OCI-LY1 (cell line): Measurements from ENCODE around the gene CD3G.

Source experiments
- EZH2 ChIP-seq: fragments of 200-600 bp; sonication (generic), shearing (Covaris generic); IDR thresholded peaks from 2 replicates; pipeline ENCODE4 v1.8.0; 2017; ENCODE audit warnings: borderline replicate concordance, mixed run types, mild to moderate bottlenecking, antibody characterized with exemption, low read length, moderate library complexity, mixed read lengths
- TF ChIP-seq, protein P1 (sequence below): fragments of 200-600 bp; sonication (generic), shearing (Covaris generic); IDR thresholded peaks from 2 replicates; pipeline ENCODE4 v1.5.1; 2017; ENCODE audit warnings: mild to moderate bottlenecking, antibody characterized with exemption, low read length, moderate library complexity, mixed read lengths

GRCh38 chr11:118375978-118376377 lies 31.8 kb downstream of the CD3G start:
- TF ChIP-seq, protein P1, sequence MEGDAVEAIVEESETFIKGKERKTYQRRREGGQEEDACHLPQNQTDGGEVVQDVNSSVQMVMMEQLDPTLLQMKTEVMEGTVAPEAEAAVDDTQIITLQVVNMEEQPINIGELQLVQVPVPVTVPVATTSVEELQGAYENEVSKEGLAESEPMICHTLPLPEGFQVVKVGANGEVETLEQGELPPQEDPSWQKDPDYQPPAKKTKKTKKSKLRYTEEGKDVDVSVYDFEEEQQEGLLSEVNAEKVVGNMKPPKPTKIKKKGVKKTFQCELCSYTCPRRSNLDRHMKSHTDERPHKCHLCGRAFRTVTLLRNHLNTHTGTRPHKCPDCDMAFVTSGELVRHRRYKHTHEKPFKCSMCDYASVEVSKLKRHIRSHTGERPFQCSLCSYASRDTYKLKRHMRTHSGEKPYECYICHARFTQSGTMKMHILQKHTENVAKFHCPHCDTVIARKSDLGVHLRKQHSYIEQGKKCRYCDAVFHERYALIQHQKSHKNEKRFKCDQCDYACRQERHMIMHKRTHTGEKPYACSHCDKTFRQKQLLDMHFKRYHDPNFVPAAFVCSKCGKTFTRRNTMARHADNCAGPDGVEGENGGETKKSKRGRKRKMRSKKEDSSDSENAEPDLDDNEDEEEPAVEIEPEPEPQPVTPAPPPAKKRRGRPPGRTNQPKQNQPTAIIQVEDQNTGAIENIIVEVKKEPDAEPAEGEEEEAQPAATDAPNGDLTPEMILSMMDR: no peak
- no peak for TF ChIP-seq EZH2
